Vagina (tissue), 2 donors: Measurements from ENCODE around the gene ADAMTS7.

Source experiments
- POLR2A ChIP-seq, 2 donors: fragments of 450-650 bp; IDR thresholded peaks; one replicate each; pipeline ENCODE4 v1.6.1; 2017; ENCODE audit warnings: antibody characterized with exemption in 2 of 2, mild to moderate bottlenecking in 2 of 2, moderate library complexity in 2 of 2
- POLR2AphosphoS5 ChIP-seq, 2 donors: sonication (generic); formaldehyde crosslinking; IDR thresholded peaks; one replicate each; pipeline ENCODE4 v1.9.0; 2017; ENCODE audit warnings: antibody characterized with exemption in 2 of 2, mild to moderate bottlenecking in 2 of 2, low read depth in 1 of 2; ENCODE audit not compliant: insufficient read depth in 1 of 2
- TF ChIP-seq, protein P1 (sequence below), 3 experiments: fragments of 450-650 bp in 2 of 3; fragments of 200-600 bp in 1 of 3; sonication (generic) in 1 of 3; IDR thresholded peaks; one replicate each; pipeline ENCODE4 v1.5.1; 2017 to 2019; ENCODE audit warnings: antibody characterized with exemption in 3 of 3, mild to moderate bottlenecking in 2 of 3, moderate library complexity in 2 of 3

DNA sequence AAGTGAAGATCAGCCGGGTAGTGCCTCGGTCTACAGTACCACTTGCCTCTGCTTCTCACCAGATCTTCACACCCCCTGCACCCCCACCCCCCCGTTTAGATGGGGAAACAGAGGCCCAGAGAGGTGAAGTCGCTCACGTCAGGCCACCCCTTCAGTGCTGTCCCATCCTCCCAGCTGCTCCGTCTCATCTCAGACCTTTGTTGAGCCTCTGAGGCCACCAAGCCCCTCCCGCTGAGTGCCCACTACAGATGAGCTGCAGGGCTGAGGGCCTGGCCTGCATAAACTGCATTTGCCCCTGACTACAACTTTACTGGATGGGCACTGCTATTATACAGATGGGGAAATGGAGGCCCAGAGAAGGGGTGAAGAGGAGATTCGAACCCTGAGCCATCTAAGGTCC, 35.8 kb downstream of the ADAMTS7 start:
- TF ChIP-seq, protein P1, sequence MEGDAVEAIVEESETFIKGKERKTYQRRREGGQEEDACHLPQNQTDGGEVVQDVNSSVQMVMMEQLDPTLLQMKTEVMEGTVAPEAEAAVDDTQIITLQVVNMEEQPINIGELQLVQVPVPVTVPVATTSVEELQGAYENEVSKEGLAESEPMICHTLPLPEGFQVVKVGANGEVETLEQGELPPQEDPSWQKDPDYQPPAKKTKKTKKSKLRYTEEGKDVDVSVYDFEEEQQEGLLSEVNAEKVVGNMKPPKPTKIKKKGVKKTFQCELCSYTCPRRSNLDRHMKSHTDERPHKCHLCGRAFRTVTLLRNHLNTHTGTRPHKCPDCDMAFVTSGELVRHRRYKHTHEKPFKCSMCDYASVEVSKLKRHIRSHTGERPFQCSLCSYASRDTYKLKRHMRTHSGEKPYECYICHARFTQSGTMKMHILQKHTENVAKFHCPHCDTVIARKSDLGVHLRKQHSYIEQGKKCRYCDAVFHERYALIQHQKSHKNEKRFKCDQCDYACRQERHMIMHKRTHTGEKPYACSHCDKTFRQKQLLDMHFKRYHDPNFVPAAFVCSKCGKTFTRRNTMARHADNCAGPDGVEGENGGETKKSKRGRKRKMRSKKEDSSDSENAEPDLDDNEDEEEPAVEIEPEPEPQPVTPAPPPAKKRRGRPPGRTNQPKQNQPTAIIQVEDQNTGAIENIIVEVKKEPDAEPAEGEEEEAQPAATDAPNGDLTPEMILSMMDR (IDR thresholded peaks at IDR 0.05), result no peak
- no peak for TF ChIP-seq POLR2A (IDR thresholded peaks at IDR 0.05)
- no peak for TF ChIP-seq POLR2AphosphoS5 (IDR thresholded peaks at IDR 0.05; ENCODE audit: insufficient read depth in 1 of 2, low read depth in 1 of 2)
